ENCODE measurements around the gene VEPH1. TPM values are rescaled to one million over a fixed set of nuclear protein-coding genes. Genes with fewer than 3 reads are reported as not detected.

Gene VEPH1
- total RNA-seq, 3 donors from 2014 or later: 0.21 to 0.23 TPM; not detected in 1

GRCh38 chr3:157412323-157412855 lies 90.8 kb downstream of the VEPH1 start:
- ATAC-seq (no peak), DNase-seq (no peak)
- Mint-ChIP-seq H3K27me3 (ENCODE audit: low read depth) (peaks cover 4% of the 10 kb centered on the region), H3K4me3 (no peak overlapping the region), H3K4me1 (ENCODE audit: low read depth) (no peaks in the 10 kb centered on the region), H3K36me3 (ENCODE audit: insufficient read depth) (no peaks in the 10 kb centered on the region), H3K9me3 (no peaks in the 10 kb centered on the region)

- DNase-seq: no peak
- H3K27me3 Mint-ChIP-seq (ENCODE audit: low read depth): peaks cover 6% of the 10 kb centered on the region
- no peak for ATAC-seq
- no peak overlapping the region for H3K4me3 Mint-ChIP-seq
- no peaks in the 10 kb centered on the region for H3K9me3 Mint-ChIP-seq
- no peaks in the 10 kb centered on the region for H3K36me3 Mint-ChIP-seq (ENCODE audit: insufficient read depth)
- H3K4me1 Mint-ChIP-seq (ENCODE audit: low read depth): no peaks in the 10 kb centered on the region
Observed at GRCh38 chr3:157410945-157411344, 92.3 kb downstream of the VEPH1 start.

GRCh38 chr3:157409516-157409915 lies 93.7 kb downstream of the VEPH1 start:
- Mint-ChIP-seq H3K4me3 (no peak overlapping the region), H3K27me3 (ENCODE audit: low read depth) (peaks cover 2% of the 10 kb centered on the region), H3K4me1 (ENCODE audit: low read depth) (no peaks in the 10 kb centered on the region), H3K9me3 (no peaks in the 10 kb centered on the region), H3K36me3 (ENCODE audit: insufficient read depth) (no peaks in the 10 kb centered on the region)
- ATAC-seq (no peak), DNase-seq (no peak)

GRCh38 chr3:157408499-157409149 lies 94.6 kb downstream of the VEPH1 start:
- DNase-seq (no peak), ATAC-seq (no peak)
- no peaks in the 10 kb centered on the region for H3K9me3 Mint-ChIP-seq
- no peaks in the 10 kb centered on the region for H3K36me3 Mint-ChIP-seq (ENCODE audit: insufficient read depth)
- peaks cover 2% of the 10 kb centered on the region for H3K27me3 Mint-ChIP-seq (ENCODE audit: low read depth)
- no peaks in the 10 kb centered on the region for H3K4me1 Mint-ChIP-seq (ENCODE audit: low read depth)
- H3K4me3 Mint-ChIP-seq: no peak overlapping the region

- Mint-ChIP-seq H3K4me3 (no peak overlapping the region), H3K9me3 (no peaks in the 10 kb centered on the region), H3K4me1 (ENCODE audit: low read depth) (no peaks in the 10 kb centered on the region), H3K36me3 (ENCODE audit: insufficient read depth) (no peaks in the 10 kb centered on the region), H3K27me3 (ENCODE audit: low read depth) (peaks cover 2% of the 10 kb centered on the region)
- no peak for ATAC-seq
- no peak for DNase-seq
Observed at GRCh38 chr3:157407769-157408168, 95.4 kb downstream of the VEPH1 start.

GRCh38 chr3:157406394-157406793 lies 96.8 kb downstream of the VEPH1 start:
- DNase-seq: no peak
- H3K27me3 Mint-ChIP-seq (ENCODE audit: low read depth): peaks cover 2% of the 10 kb centered on the region
- H3K9me3 Mint-ChIP-seq: no peaks in the 10 kb centered on the region
- H3K4me3 Mint-ChIP-seq: no peak overlapping the region
- no peak for ATAC-seq
- no peaks in the 10 kb centered on the region for H3K36me3 Mint-ChIP-seq (ENCODE audit: insufficient read depth)
- no peaks in the 10 kb centered on the region for H3K4me1 Mint-ChIP-seq (ENCODE audit: low read depth)

GRCh38 chr3:157405457-157405856 lies 97.8 kb downstream of the VEPH1 start:
- Mint-ChIP-seq H3K9me3 (no peaks in the 10 kb centered on the region), H3K4me3 (no peak overlapping the region), H3K36me3 (ENCODE audit: insufficient read depth) (no peaks in the 10 kb centered on the region), H3K4me1 (ENCODE audit: low read depth) (no peaks in the 10 kb centered on the region), H3K27me3 (ENCODE audit: low read depth) (peaks cover 4% of the 10 kb centered on the region)
- DNase-seq (no peak), ATAC-seq (no peak)

GRCh38 chr3:157404381-157404780 lies 98.8 kb downstream of the VEPH1 start:
- DNase-seq: no peak
- H3K36me3 Mint-ChIP-seq (ENCODE audit: insufficient read depth): no peaks in the 10 kb centered on the region
- no peaks in the 10 kb centered on the region for H3K4me1 Mint-ChIP-seq (ENCODE audit: low read depth)
- no peak overlapping the region for H3K4me3 Mint-ChIP-seq
- peaks cover 4% of the 10 kb centered on the region for H3K27me3 Mint-ChIP-seq (ENCODE audit: low read depth)
- ATAC-seq: no peak
- no peaks in the 10 kb centered on the region for H3K9me3 Mint-ChIP-seq

- no peak for DNase-seq
- Mint-ChIP-seq H3K4me1 (ENCODE audit: low read depth) (no peaks in the 10 kb centered on the region), H3K27me3 (ENCODE audit: low read depth) (peaks cover 6% of the 10 kb centered on the region), H3K36me3 (ENCODE audit: insufficient read depth) (no peaks in the 10 kb centered on the region), H3K9me3 (peaks cover 4% of the 10 kb centered on the region), H3K4me3 (no peak overlapping the region)
- no peak for ATAC-seq
Observed at GRCh38 chr3:157398598-157398997, 104.6 kb downstream of the VEPH1 start.

- no peak for DNase-seq
- H3K27me3 Mint-ChIP-seq (ENCODE audit: low read depth): peaks cover 4% of the 10 kb centered on the region
- H3K36me3 Mint-ChIP-seq (ENCODE audit: insufficient read depth): no peaks in the 10 kb centered on the region
- no peak overlapping the region for H3K4me3 Mint-ChIP-seq
- H3K9me3 Mint-ChIP-seq: peaks cover 15% of the 10 kb centered on the region
- no peak for ATAC-seq
- H3K4me1 Mint-ChIP-seq (ENCODE audit: low read depth): no peaks in the 10 kb centered on the region
Observed at GRCh38 chr3:157394411-157394810, 108.8 kb downstream of the VEPH1 start.

- Mint-ChIP-seq H3K9me3 (peaks cover 15% of the 10 kb centered on the region), H3K36me3 (ENCODE audit: insufficient read depth) (no peaks in the 10 kb centered on the region), H3K4me3 (no peak overlapping the region), H3K4me1 (ENCODE audit: low read depth) (no peaks in the 10 kb centered on the region), H3K27me3 (ENCODE audit: low read depth) (peaks cover 4% of the 10 kb centered on the region)
- no peak for ATAC-seq
- DNase-seq: no peak
Observed at GRCh38 chr3:157393113-157393512, 110.1 kb downstream of the VEPH1 start.

- ATAC-seq: no peak
- no peak overlapping the region for H3K4me3 Mint-ChIP-seq
- H3K36me3 Mint-ChIP-seq (ENCODE audit: insufficient read depth): no peaks in the 10 kb centered on the region
- H3K9me3 Mint-ChIP-seq: peaks cover 15% of the 10 kb centered on the region
- H3K27me3 Mint-ChIP-seq (ENCODE audit: low read depth): peaks cover 4% of the 10 kb centered on the region
- no peaks in the 10 kb centered on the region for H3K4me1 Mint-ChIP-seq (ENCODE audit: low read depth)
- DNase-seq: no peak
Observed at GRCh38 chr3:157392104-157392503, 111.1 kb downstream of the VEPH1 start.

GRCh38 chr3:157390713-157391515 lies 112.3 kb downstream of the VEPH1 start:
- Mint-ChIP-seq H3K9me3 (peaks cover 12% of the 10 kb centered on the region), H3K27me3 (ENCODE audit: low read depth) (peaks cover under 1% of the 10 kb centered on the region), H3K4me1 (ENCODE audit: low read depth) (no peaks in the 10 kb centered on the region), H3K4me3 (no peak overlapping the region), H3K36me3 (ENCODE audit: insufficient read depth) (no peaks in the 10 kb centered on the region)
- ATAC-seq: no peak
- DNase-seq: no peak

GRCh38 chr3:157388976-157389375 lies 114.2 kb downstream of the VEPH1 start:
- no peak for ATAC-seq
- H3K4me1 Mint-ChIP-seq (ENCODE audit: low read depth): no peaks in the 10 kb centered on the region

More at GRCh38 chr3:157388976-157389375, 114.2 kb downstream of the VEPH1 start:
- Mint-ChIP-seq H3K27me3 (ENCODE audit: low read depth) (no peaks in the 10 kb centered on the region), H3K4me3 (no peak overlapping the region), H3K9me3 (peaks cover 11% of the 10 kb centered on the region), H3K36me3 (ENCODE audit: insufficient read depth) (no peaks in the 10 kb centered on the region)
- no peak for DNase-seq
